Hindlimb muscle (tissue), 1 donor: ENCODE results near the gene PACRG. TPM values are rescaled to one million over a fixed set of nuclear protein-coding genes. Genes with fewer than 3 reads are reported as not detected.

Experiments used
- DNase-seq: peaks from one replicate; pipeline ENCODE4 v3.0.0-alpha.2; 2013
- polyA plus RNA-seq: library from polyadenylated mRNA; unstranded; fragments of 120-200 nt; gene quantifications from one replicate; pipeline ENCODE4 v1.2.1, GENCODE V29; 2013; ENCODE audit not compliant: insufficient read length

The PACRG gene
- polyA plus RNA-seq, 1 donor: 1.7 TPM

GRCh38 chr6:163017801-163018200 is 290.0 kb downstream of the PACRG start:
- DNase-seq: no peak

GRCh38 chr6:163019926-163020325 is 292.2 kb downstream of the PACRG start:
- DNase-seq: no peak

GRCh38 chr6:163021054-163021453 is 293.3 kb downstream of the PACRG start:
- no peak for DNase-seq

- no peak for DNase-seq
Measured at GRCh38 chr6:163023700-163024099, 295.9 kb downstream of the PACRG start.

GRCh38 chr6:163026893-163027292 is 299.1 kb downstream of the PACRG start:
- no peak for DNase-seq

- no peak for DNase-seq
Measured at GRCh38 chr6:163030980-163031379, 303.2 kb downstream of the PACRG start.

GRCh38 chr6:163031931-163032330 is 304.2 kb downstream of the PACRG start:
- DNase-seq: no peak

GRCh38 chr6:163036160-163036645 is 308.4 kb downstream of the PACRG start:
- no peak for DNase-seq

- DNase-seq: no peak
Measured at GRCh38 chr6:163038317-163038716, 310.5 kb downstream of the PACRG start.

- no peak for DNase-seq
Measured at GRCh38 chr6:163048345-163048744, 320.6 kb downstream of the PACRG start.

- DNase-seq: no peak
Measured at GRCh38 chr6:163053667-163054344, 326.0 kb downstream of the PACRG start.

- no peak for DNase-seq
Measured at GRCh38 chr6:163054641-163055040, 326.9 kb downstream of the PACRG start.

- no peak for DNase-seq
Measured at GRCh38 chr6:163057260-163057659, 329.5 kb downstream of the PACRG start.

GRCh38 chr6:163062790-163063189 is 335.0 kb downstream of the PACRG start:
- DNase-seq: no peak

- DNase-seq: no peak
Measured at GRCh38 chr6:163063561-163063960, 335.8 kb downstream of the PACRG start.

GRCh38 chr6:163064397-163064796 is 336.6 kb downstream of the PACRG start:
- DNase-seq: no peak

- DNase-seq: no peak
Measured at GRCh38 chr6:163066200-163066599, 338.4 kb downstream of the PACRG start.

- no peak for DNase-seq
Measured at GRCh38 chr6:163077134-163077533, 349.4 kb downstream of the PACRG start.

GRCh38 chr6:163078712-163079111 is 350.9 kb downstream of the PACRG start:
- no peak for DNase-seq

- no peak for DNase-seq
Measured at GRCh38 chr6:163080228-163080627, 352.5 kb downstream of the PACRG start.

GRCh38 chr6:163083141-163083540 is 355.4 kb downstream of the PACRG start:
- DNase-seq: no peak

- DNase-seq: no peak
Measured at GRCh38 chr6:163085426-163085825, 357.7 kb downstream of the PACRG start.

- DNase-seq: no peak
Measured at GRCh38 chr6:163085861-163086623, 358.3 kb downstream of the PACRG start.

GRCh38 chr6:163086624-163086920 is 358.8 kb downstream of the PACRG start:
- no peak for DNase-seq
